NCI-H128 (cell line): ENCODE measurements around the gene MAGEB4.

Source experiments
- DNase-seq: peaks from one replicate; lab custom pipeline; 2025; ENCODE audit not compliant: unreplicated experiment; lab: John Stamatoyannopoulos, UW

MAGEB4 gene

GRCh38 chrX:30282527-30282926, 40.7 kb downstream of the MAGEB4 start:
- no peak for DNase-seq

- DNase-seq, result no peak
Observed at GRCh38 chrX:30283456-30284200, 41.8 kb downstream of the MAGEB4 start.
